Thyroid gland (tissue), 4 donors: Measurements from ENCODE around the gene ATP5PO.

Experiments
- CTCF ChIP-seq, 6 experiments: fragments of 200-600 bp in 3 of 6; fragments of 450-650 bp in 3 of 6; sonication (generic) in 3 of 6; IDR thresholded peaks; one replicate each; pipeline ENCODE4 v1.5.1; 2016 to 2019; ENCODE audit warnings: antibody characterized with exemption in 6 of 6, mild to moderate bottlenecking in 2 of 6, inconsistent platforms in 1 of 6, moderate library complexity in 1 of 6
- POLR2A ChIP-seq, 2 donors: fragments of 450-650 bp; IDR thresholded peaks; one replicate each; pipeline ENCODE4 v1.6.1; 2017; ENCODE audit warnings: antibody characterized with exemption in 2 of 2, mild to moderate bottlenecking in 2 of 2, moderate library complexity in 1 of 2

GRCh38 chr21:33884376-33885171, 31.0 kb downstream of the ATP5PO start:
- TF ChIP-seq CTCF (IDR thresholded peaks at IDR 0.05) (no peak), POLR2A (IDR thresholded peaks at IDR 0.05) (no peak)
